HG03354 (cell line): ENCODE measurements around the gene GRID2.
"Not testable (repeated sequence)": the region's sequence is repeated elsewhere in the genome, so short reads cannot be mapped to it uniquely, and the experiment has no call there.

ENCODE experiments used
- ATAC-seq: cut with Tn5 transposase; IDR thresholded peaks from one replicate; pipeline ENCODE4 v1.9.1; 2021; ENCODE audit warnings: mild to moderate bottlenecking; ENCODE audit not compliant: unreplicated experiment, poor library complexity, severe bottlenecking

The GRID2 gene

DNA sequence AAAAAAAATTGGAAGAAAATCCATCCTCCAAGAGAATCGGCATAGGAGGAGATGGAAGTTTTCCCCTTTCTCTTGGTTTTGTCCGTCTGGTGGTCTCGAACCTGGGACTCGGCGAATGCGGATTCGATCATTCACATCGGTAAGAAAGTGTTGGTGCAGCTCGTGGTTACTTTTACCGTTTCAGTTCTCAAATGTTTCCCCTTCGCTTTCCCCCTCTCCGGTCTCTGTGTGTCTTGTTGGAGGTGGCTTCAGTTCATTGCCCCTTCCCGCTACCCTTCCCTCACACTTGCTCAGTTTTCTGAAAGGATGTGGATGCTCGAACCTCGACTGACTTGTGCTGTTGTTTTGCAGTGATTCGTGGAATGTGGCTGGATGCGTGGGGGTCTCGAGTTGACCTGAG lies 840 bp downstream of the GRID2 start:
- ATAC-seq: no peak

DNA sequence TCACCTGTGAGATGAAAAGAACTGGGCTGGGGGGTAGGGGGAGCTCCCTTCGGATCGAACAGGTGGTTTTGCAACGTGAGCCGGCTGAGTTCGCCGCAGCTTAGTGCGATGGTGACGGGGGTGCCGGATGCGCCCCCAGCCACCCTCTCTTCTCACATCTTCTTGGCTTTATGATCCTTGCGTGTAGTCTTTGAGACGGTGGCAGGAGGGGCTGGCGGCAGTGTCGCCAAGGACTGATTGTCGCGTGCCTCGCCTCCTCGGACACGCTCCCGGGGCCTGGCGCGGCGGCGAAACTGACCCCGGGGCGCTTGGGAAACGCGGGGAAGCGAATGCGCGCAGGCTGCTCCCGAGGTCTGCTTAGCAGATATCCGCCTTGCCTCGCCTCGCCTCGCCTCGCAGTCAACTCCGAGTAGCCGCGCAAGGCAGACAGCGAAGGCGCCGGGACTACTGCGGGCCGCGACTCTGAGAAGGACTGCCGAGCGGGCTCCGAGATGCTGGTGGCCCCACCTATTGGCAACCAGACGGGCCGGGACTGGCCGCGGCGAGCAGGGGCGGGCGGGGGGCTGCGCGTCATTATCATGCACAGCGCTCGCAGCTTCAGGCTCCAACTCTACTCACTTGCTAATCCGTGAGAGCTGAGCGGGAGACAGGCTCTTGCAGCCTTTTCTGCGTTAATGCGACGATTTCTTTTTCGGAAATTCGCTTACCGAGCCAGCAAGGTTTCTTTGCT lies 1.5 kb downstream of the GRID2 start:
- ATAC-seq: peak; percentile 36

DNA sequence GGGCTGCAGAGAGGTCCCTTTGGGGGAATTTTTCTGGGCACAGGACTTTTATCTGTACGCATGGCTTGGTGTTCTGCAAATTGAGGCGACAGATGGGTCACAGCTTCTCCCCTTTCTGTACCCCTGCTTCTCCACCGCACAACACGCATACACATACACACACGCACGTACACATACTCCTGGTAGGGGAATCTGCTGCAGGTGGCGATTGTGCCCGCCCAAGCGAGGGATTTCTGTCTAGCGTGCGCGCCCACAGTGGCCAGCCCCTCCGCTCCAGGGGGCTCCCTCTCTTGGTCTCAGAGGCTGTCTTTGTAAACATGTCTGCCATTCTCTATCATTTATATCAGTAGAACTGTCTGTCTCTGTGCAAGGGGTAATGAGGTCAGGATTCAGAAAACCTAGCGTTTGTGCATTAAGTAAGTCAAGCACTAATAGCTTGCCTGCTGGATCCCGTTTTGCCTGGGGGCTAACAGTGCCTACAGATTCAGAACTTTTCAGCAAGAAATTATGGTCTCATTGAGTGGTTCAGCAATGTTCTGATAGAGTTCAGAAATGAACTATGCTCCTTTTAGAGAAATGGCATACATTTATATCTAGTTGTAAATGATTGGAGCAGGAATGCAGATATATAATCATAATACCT lies 2.2 kb downstream of the GRID2 start:
- ATAC-seq: peak; percentile 18

DNA sequence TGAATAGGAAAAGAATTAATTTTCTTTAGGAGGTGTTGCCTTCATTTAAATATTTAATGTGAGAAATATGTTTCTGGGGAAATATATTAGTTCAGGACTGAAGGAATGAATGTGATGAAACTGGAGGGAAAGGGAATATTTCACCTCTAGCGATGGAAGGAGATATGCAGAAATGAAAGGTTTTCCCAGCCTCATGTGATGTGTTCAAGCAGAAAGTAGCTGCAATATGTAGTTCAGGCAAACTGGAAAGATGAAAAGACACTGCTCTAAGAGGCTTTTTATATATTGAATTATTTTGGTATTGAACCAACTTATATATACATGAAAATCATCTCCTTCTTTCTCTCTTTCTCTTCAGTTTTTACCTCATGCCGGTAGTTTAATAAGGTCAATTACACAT lies 3.4 kb downstream of the GRID2 start:
- no peak for ATAC-seq

DNA sequence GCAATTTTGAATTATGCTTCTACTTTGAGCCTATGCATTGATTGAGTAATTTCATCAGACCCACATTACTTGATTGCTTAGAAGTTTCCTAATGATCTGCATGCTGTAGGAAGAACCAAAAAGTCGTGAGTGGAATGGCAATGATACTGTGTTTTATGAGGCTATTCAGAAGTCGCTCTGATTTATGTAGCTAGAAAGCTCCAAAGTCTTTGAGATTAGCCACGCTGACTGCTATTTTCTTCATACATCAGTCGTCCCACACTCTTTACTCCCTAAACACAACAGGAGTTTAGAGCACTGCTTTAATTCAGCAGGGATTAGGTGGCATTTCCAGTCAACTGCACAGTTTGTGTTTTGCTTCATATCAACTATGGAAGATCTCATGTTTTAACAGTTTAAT lies 4.1 kb downstream of the GRID2 start:
- no peak for ATAC-seq

DNA sequence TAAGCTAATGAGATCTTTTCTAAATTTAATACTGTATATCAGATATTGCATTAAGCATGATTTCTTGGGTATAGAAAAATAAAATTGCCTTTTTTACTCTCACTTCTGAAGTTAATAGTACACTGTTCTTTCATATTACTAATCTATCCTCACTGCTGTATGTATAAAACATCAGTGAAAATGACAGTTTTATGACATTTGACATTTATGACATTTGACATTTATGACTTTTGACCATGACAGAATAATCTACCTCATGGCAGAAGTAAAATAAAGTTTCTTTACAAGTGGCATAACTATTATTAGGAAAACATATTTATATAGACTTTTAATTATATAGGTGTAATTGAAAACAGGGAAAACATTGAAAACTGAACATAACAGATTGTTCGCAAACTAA lies 13.3 kb downstream of the GRID2 start:
- no peak for ATAC-seq

DNA sequence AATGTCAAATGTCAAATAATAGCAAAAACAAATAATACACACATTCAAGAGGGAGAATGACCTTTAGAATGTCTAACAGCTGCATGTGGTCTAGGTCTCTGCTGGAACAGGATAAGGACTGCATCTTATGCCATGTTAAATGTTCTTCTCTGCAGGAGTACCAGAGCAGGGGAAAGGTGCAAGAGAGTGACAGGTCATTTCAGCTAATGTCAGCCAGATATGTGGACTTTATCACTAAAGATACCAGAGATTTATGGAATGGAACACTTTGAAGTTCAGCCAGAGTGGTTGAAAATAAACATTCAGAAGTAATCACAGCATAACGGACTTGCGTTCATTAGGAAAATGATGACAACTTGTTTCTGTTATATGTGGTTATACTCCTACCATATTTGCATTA lies 24.3 kb downstream of the GRID2 start:
- no peak for ATAC-seq

DNA sequence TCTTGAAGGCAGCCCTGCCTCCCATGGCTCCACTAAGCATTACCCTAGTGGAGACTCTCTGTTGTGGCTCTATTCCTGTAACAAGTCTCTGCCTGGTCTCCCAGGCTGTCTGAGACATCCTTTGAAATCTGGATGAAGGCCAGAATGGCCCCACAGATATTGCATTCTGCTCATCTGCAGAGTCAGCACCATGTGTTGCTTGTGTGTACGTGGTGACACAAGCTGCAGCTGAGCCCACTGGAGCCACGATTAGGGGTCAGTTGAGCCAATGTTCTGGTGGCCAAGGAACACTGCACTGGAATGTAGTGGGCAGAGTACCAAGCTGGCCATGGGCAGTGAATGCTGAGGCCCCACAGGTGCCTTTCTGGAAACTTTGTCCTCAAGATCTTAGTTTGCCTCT lies 29.2 kb downstream of the GRID2 start:
- ATAC-seq: no peak

DNA sequence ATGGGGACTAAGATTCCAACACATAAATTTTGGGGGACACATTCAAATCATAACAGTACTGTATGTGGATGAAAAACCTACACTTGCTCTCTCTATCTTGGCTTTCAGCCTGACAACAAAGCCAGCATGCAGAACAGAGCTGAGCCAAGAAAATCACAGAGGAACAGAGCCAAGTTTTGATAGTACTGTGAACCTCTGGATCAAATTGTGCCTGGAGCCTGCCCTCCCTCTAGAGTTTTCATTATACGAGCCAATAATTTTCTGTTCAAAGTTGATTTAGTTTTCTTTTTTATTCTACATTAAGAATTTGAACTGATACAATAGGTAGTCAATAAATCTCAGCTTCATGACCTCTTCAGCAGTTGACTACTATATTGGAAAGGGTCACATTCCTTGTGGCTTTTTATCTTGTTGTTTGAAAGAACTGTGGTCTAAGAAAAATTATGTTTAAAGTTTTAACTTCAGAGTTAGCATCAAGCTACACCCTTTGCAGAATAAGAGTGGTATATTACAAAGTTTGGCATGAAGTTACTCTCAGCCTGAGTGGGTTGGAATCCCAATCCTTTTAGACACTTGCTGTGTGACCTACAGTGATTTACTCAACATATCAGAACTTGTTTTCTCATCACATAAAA lies 31.1 kb downstream of the GRID2 start:
- no peak for ATAC-seq

DNA sequence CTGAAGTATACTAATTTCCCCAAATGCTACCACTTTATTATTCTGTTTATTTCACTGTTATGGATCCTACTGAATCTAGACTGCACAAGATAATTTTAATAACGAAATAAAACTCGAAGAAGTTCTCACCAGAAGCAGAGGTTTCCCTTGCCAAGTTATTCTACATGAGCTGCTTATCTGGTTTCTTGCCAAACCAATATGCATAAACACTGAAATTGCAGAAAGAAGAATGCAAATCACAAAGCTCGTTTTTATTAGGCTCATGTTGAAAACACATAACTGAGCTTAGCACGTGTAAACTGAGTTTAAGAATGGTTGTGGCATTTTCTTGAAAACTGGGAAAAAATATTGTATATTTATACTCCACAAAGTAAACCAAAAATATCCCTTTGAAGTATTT lies 35.9 kb downstream of the GRID2 start:
- no peak for ATAC-seq

DNA sequence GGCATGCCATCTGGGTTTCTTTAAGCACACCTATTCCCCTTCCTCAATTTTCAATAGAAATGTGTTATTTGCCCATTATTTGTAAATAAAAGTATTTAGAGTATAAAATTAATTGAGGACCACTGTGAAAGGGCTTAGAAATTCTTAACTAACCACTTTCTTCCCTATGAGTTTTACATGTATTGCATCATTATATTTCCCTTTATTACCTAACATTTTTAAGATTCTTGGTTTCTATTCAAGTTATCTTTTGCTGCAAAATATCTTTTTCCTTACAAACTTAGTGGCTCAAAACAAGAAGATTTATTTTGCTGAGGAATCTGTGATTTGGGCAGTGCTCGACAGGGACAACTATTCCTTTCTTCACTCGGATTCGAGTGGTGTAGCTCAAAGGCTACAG lies 40.5 kb downstream of the GRID2 start:
- ATAC-seq: no peak

DNA sequence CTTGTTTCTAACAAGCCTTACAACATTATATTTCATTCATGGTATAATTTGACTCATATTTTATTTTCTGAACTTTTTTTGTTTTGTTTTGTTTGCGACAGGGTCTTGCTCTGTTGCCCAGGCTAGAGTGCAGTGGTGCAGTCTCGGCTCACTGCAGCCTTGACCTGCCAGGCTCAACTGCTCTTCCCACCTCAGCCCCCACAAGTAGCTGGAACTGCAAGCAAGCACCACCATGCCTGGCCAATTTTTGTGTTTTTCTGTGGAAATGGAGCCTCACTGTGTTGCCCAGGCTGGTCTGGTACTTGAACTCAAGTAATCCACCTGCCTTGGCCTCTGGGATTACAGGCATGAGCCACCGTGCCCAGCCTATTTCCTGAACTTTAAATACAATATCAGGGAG lies 42.5 kb downstream of the GRID2 start:
- ATAC-seq: no peak

DNA sequence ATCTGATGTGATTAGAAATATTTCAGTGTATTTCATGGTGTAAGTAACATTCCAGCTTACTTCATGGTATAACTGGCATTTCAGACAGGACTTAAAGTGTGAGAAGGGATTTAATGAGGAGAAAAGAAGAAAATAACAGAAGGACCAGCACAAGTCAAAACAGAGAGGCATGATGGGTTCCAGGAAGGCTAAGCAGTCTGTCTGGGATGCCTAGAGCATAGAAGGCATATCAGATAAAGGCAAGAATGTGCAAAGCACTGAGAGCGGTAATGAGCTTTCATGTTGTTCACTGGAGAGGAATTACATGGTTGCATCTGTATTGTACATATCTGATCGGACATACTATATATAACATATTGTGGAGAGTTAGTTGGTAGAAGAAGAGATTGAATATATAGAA lies 54.2 kb downstream of the GRID2 start:
- ATAC-seq: no peak

DNA sequence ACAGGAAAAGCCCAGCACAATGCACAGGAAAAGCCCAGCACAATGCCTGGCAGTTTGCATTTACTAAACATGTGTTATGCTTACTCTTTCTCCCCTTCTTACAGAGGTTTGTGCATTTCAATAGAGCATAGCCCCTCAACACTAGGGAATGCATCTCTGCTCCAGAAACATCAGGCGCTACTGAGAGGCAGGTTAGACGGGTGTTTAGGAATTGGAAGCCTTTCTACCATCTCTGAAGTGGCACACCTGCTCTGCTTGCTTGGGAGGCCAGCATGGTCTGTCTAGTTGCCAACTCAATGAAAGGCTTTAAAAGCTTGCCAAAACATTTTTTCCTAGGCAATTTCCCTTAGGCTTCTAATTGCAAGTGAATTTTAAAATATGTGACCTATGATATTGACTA lies 55.7 kb downstream of the GRID2 start:
- no peak for ATAC-seq

DNA sequence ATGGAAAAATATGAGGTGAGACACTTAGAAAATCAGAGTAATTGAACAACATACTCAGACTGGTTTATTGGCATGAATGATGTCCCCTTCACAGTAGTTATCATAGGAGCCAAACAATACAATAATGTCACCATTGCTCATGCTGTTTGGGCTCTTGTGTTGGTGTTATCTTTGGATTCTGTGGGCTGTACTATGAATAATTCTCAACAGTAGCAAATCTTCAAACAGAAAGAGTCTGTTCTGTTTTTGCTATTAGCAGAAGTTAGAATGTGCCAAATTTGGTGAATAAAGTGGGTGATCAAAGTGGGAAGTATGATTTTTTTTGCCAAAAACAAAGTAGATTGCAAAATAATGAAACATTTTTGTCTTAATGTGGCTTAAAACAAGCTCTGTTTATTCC lies 58.3 kb downstream of the GRID2 start:
- ATAC-seq: no peak

DNA sequence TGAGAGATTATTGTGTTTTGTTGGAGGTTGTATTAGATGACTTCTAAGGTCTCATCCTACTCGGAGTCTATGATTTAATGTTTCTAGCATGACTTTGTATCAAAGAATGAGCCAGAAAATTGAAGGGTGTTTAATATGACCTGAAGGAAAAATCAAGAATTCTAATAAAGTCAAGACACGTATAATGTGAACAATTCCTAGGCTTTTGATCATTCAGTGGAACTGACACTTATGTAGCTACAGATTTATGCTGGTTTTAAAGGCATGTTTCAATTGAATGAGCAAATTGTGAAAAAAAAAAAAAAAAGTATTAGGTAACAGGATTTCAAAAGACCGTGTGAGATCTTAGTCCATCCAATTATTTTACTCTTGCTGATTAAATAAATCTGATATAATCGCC lies 64.9 kb downstream of the GRID2 start:
- ATAC-seq: no peak

DNA sequence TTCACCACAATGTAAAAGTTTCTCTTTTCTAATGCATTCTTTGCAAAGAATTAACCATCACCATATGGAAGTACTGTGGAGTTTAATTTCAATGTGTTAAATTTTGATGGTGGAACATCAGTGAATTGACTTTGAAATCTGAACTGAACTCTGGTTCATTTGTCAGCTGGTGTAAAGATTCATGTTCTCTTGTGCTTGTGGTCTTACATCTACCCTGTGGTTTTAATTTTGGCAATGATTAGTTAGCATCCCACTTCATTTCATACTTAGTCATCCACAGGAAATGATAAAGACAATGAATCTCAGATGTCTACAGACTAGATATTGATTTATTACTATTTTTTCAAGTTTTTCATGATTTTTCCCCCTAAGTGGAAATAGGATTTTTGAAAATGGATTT lies 77.8 kb downstream of the GRID2 start:
- no peak for ATAC-seq

DNA sequence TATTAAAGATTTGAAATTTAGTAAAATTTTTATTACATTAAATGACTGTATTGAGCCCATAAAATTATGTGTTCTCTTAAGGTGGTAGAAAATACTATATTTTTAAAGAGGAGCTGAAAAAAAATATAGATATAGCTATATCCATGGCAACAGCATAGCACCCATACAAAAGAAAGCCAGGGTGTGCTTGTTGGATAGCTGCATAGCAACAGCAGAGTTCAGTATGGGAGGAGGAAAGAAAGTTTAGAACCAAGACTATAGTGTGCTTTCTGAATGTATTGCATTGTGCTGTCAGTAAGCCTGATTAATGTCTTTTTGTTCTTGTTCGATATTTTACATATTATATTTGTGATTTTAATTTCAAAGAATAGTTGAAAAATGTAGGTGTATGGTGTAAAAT lies 78.4 kb downstream of the GRID2 start:
- no peak for ATAC-seq

DNA sequence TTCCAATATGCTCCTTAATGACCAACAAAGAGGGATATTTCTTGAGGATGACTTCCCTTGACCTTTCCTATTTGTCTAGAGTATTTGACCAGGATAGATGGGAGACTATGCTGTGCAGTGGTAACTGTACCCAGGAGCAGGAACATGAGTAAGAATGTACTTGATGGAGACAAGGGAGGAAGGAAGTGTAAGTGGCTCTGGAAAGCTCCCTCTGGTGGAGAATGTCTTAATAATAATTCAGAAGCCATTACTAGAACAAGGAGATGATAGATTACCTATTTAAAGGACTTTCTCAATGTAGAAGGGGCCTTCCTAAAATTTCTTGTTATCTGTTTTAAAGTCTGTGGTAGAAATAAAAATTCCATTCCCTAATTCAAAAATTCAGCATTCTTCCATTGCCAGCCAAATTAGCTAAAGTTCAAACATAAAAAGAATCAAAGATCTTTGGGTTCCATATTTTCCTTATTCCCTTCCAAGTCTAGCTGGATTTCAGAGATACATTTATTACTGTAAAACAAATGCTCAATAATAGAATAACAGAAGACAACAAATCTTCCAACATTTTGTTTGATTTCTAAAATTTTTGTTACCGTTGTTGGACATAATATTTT lies 83.8 kb downstream of the GRID2 start:
- ATAC-seq: peak; percentile 91

DNA sequence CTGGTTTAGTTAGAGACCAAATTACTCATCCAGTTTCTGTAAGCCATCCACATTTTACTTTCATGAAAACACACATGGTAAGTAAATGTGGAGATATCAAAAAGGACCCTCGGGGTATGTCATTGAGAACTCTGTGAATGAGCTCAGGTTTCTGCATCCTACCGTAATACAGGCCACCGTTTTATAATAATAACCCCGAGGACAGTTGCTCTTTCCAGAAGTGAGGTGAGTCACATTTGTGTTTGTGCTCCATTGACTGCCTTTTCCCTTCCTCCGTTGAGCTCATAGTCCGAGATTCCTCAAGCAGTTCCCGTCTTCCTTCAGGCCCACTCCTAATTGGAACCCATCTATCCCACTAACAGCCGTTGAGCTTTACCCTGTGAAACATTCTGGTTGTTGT lies 95.3 kb downstream of the GRID2 start:
- ATAC-seq: no peak

DNA sequence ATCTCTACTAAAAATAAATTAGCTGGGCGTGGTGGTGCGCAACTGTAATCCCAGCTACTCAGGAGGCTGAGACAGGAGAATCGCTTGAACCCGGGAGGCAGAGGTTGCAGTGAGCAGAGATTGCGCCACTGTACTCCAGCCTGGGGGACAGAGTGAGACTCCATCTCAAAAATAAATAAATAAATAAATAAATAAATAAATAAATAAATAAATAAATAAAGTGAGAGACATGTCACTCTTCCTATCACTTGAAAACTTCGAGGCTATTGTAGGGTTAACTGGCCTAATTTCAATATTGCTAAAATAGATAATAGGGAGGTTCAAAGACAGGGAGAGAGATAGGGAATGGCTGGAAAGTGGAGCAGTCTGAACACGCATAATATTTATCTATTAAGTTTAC lies 99.8 kb downstream of the GRID2 start:
- ATAC-seq: not testable (repeated sequence)
